Measurements from ENCODE around the gene FAM131A. TPM values are rescaled to one million over a fixed set of nuclear protein-coding genes. Genes with fewer than 3 reads are reported as not detected.

The FAM131A gene
- polyA plus RNA-seq, 1 donor (not counting 4 experiments of a cell fraction or from before 2014, with no cell fraction given): 10.8 TPM

DNA sequence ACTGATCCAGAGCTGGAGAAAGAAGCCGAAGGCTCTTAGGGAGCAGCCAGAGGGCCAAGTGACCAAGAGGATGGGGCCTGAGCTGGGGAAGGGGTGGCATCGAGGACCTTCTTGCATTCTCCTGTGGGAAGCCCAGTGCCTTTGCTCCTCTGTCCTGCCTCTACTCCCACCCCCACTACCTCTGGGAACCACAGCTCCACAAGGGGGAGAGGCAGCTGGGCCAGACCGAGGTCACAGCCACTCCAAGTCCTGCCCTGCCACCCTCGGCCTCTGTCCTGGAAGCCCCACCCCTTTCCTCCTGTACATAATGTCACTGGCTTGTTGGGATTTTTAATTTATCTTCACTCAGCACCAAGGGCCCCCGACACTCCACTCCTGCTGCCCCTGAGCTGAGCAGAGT lies 52.0 kb downstream of the FAM131A start:
- Histone ChIP-seq H3K79me2 (ENCODE audit: control insufficient read depth, insufficient read depth, low read length) (no peaks in the 10 kb centered on the region), H3K9me3 (ENCODE audit: control insufficient read depth, low read depth, low read length) (no peaks in the 10 kb centered on the region), H3K4me3 (ENCODE audit: control insufficient read depth in 2 of 3, extremely low read depth in 1 of 3, insufficient read depth in 2 of 3, low read depth in 1 of 3, low read length in 3 of 3) (no peak overlapping the region), H4K20me1 (ENCODE audit: control insufficient read depth, extremely low read depth, insufficient read depth, low read length) (no peaks in the 10 kb centered on the region), H3K36me3 (ENCODE audit: control insufficient read depth in 2 of 2, extremely low read depth in 1 of 2, insufficient read depth in 2 of 2, low read length in 2 of 2) (no peaks in the 10 kb centered on the region), H2AFZ (ENCODE audit: control insufficient read depth, low read length) (no peak overlapping the region), H3K9ac (ENCODE audit: control insufficient read depth, extremely low read depth, insufficient read depth, low read length) (no peak overlapping the region), H3K4me2 (ENCODE audit: control insufficient read depth, extremely low read depth, insufficient read depth, low read depth, low read length) (no peak overlapping the region), H3K9me1 (ENCODE audit: control insufficient read depth, extremely low read depth, insufficient read depth, low read length) (no peaks in the 10 kb centered on the region), H3K27me3 (ENCODE audit: control insufficient read depth, extremely low read depth, insufficient read depth, low read length) (peaks cover 9% of the 10 kb centered on the region), H3K4me1 (ENCODE audit: control insufficient read depth, extremely low read depth, insufficient read depth, low read length) (no peaks in the 10 kb centered on the region), H3K27ac (ENCODE audit: control insufficient read depth, insufficient read depth, low read length) (no peak overlapping the region)
- FAIRE-seq (no peak), DNase-seq (ENCODE audit: low read depth, low spot score) (no peak)
- no peak for TF ChIP-seq EZH2 (IDR thresholded peaks at IDR 0.05; ENCODE audit: low read length)
- TF ChIP-seq, protein P1, sequence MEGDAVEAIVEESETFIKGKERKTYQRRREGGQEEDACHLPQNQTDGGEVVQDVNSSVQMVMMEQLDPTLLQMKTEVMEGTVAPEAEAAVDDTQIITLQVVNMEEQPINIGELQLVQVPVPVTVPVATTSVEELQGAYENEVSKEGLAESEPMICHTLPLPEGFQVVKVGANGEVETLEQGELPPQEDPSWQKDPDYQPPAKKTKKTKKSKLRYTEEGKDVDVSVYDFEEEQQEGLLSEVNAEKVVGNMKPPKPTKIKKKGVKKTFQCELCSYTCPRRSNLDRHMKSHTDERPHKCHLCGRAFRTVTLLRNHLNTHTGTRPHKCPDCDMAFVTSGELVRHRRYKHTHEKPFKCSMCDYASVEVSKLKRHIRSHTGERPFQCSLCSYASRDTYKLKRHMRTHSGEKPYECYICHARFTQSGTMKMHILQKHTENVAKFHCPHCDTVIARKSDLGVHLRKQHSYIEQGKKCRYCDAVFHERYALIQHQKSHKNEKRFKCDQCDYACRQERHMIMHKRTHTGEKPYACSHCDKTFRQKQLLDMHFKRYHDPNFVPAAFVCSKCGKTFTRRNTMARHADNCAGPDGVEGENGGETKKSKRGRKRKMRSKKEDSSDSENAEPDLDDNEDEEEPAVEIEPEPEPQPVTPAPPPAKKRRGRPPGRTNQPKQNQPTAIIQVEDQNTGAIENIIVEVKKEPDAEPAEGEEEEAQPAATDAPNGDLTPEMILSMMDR (optimal IDR thresholded peaks at IDR 0.05 in 1 of 3, IDR thresholded peaks at IDR 0.05 in 1 of 3, conservative IDR thresholded peaks at IDR 0.05 in 1 of 3; ENCODE audit: extremely low read depth in 1 of 3, insufficient read depth in 2 of 3, low read length in 3 of 3): no peak
- dilution Hi-C loops (cut with MboI; ENCODE audit: extremely low pct_ligation_motif_present, low sequenced_read_pairs): no loop called here

DNA sequence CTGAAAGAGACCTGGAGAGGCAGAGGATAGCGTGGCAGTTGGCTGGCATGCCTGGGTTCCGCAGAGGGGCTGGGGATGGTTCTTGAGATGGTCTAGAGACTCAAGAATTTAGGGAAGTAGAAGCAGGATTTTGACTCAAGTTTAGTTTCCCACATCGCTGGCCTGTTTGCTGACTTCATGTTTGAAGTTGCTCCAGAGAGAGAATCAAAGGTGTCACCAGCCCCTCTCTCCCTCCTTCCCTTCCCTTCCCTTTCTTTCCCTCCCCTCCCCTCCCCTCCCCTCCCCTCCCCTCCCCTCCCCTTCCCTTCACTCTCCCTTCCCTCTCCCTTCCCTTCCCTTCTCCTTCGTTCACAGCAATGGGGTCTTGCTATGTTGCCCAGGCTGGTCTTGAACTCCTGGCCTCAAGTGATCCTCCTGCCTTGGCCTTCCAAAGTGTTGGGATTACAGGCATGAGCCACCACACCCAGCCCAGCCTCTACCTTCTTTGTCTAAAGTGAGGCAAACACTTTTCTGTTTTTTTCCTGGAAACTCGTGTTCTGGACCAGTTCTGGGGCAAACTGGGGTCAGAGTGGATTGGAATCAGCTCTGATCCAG lies 52.6 kb downstream of the FAM131A start:
- dilution Hi-C loops (cut with MboI; ENCODE audit: extremely low pct_ligation_motif_present, low sequenced_read_pairs): no loop called here
- H4K20me1 ChIP-seq (ENCODE audit: control insufficient read depth, extremely low read depth, insufficient read depth, low read length): no peaks in the 10 kb centered on the region
- no peaks in the 10 kb centered on the region for H3K9me3 ChIP-seq (ENCODE audit: control insufficient read depth, low read depth, low read length)
- H3K27ac ChIP-seq (ENCODE audit: control insufficient read depth, insufficient read depth, low read length): no peak overlapping the region
- H3K4me1 ChIP-seq (ENCODE audit: control insufficient read depth, extremely low read depth, insufficient read depth, low read length): no peaks in the 10 kb centered on the region
- no peak overlapping the region for H3K9ac ChIP-seq (ENCODE audit: control insufficient read depth, extremely low read depth, insufficient read depth, low read length)
- DNase-seq (ENCODE audit: low read depth, low spot score) (no peak), FAIRE-seq (no peak)
- H3K79me2 ChIP-seq (ENCODE audit: control insufficient read depth, insufficient read depth, low read length): no peaks in the 10 kb centered on the region
- H3K4me2 ChIP-seq (ENCODE audit: control insufficient read depth, extremely low read depth, insufficient read depth, low read depth, low read length): no peak overlapping the region
- no peaks in the 10 kb centered on the region for H3K36me3 ChIP-seq (ENCODE audit: control insufficient read depth in 2 of 2, extremely low read depth in 1 of 2, insufficient read depth in 2 of 2, low read length in 2 of 2)
- H3K9me1 ChIP-seq (ENCODE audit: control insufficient read depth, extremely low read depth, insufficient read depth, low read length): no peaks in the 10 kb centered on the region
- no peak overlapping the region for H2AFZ ChIP-seq (ENCODE audit: control insufficient read depth, low read length)
- TF ChIP-seq, protein P1 (optimal IDR thresholded peaks at IDR 0.05 in 1 of 3, IDR thresholded peaks at IDR 0.05 in 1 of 3, conservative IDR thresholded peaks at IDR 0.05 in 1 of 3; ENCODE audit: extremely low read depth in 1 of 3, insufficient read depth in 2 of 3, low read length in 3 of 3): no peak
- TF ChIP-seq EZH2 (IDR thresholded peaks at IDR 0.05; ENCODE audit: low read length): no peak
- H3K4me3 ChIP-seq (ENCODE audit: control insufficient read depth in 2 of 3, extremely low read depth in 1 of 3, insufficient read depth in 2 of 3, low read depth in 1 of 3, low read length in 3 of 3): no peak overlapping the region
- H3K27me3 ChIP-seq (ENCODE audit: control insufficient read depth, extremely low read depth, insufficient read depth, low read length): peaks cover 9% of the 10 kb centered on the region
